ENCODE measurements around the gene PIK3R6. TPM values are rescaled to one million over a fixed set of nuclear protein-coding genes. Genes with fewer than 3 reads are reported as not detected.

PIK3R6 gene
- total RNA-seq, 1 experiment from 2014 or later: not detected

GRCh38 chr17:8862213-8863056, 5.0 kb downstream of the PIK3R6 start:
- no peaks in the 10 kb centered on the region for H3K4me1 ChIP-seq (ENCODE audit: insufficient read depth, low read length)
- H3K4me3 ChIP-seq (ENCODE audit: low read length): no peak overlapping the region
- intact Hi-C loops (cut with micrococcal nuclease): no loop called here
- H3K36me3 ChIP-seq (ENCODE audit: low read depth, low read length): no peaks in the 10 kb centered on the region
- no peaks in the 10 kb centered on the region for H3K9me2 ChIP-seq (replicated peaks; ENCODE audit: low read length)
- POLR2A ChIA-PET (ENCODE audit: unreplicated experiment): no interaction called here
- TF ChIP-seq CTCF (conservative IDR thresholded peaks at IDR 0.05; ENCODE audit: low read depth, low read length) (no peak), EZH2 (IDR thresholded peaks at IDR 0.05; ENCODE audit: low read length, unreplicated experiment) (no peak), EZH2phosphoT487 (IDR thresholded peaks at IDR 0.05; ENCODE audit: borderline replicate concordance, low read length) (no peak)
- no peaks in the 10 kb centered on the region for H3F3A ChIP-seq (ENCODE audit: low read length, unreplicated experiment)
- no peak overlapping the region for H3K27ac ChIP-seq (ENCODE audit: low read length)
- H4K20me1 ChIP-seq (ENCODE audit: low read length): no peaks in the 10 kb centered on the region
- no peaks in the 10 kb centered on the region for H3K79me2 ChIP-seq (ENCODE audit: low read length)
- ATAC-seq (no peak), DNase-seq (no peak)
- no peak overlapping the region for H3K9ac ChIP-seq (ENCODE audit: low read length)
- H3K4me2 ChIP-seq (ENCODE audit: low read length): no peak overlapping the region
- no peaks in the 10 kb centered on the region for H3K9me3 ChIP-seq (ENCODE audit: low read length)
- peaks cover 23% of the 10 kb centered on the region for H3K27me3 ChIP-seq (ENCODE audit: low read length)
- CTCF ChIA-PET: no interaction called here
- no peak overlapping the region for H2AFZ ChIP-seq (ENCODE audit: low read length)
- BruUV-seq (replicated peaks): no TSS peak

DNA sequence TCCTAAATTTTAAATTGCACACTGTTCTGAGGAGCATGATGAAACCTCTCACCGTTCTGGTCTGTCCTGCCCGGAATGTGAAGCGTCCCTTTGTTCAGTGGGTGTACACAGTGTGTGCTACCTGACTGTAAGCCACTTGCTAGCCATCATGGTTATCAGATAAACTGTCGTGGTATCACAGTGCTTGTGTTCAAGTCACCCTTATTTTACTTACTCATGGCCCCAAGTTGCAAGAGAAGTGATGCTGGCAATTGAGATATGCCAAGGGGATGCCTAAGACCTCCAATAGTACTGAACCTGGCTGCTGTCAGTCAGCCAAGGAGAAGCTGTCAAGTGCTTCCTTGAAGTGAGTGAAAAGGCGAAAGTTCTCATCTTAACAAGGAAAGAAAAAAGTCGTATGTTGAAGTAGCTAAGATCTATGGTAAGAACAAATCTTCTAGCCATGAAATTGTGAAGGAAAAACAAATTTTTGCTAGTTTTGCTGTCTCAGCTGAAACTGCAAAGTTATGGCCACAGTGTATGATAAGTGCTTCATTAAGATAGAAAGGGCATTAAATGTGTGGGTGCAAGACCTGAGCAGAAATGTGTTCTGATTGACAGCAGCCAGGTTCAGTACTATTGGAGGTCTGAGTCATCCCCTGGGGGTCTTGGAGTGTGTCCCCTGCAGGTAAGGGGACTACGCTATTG, 5.8 kb downstream of the PIK3R6 start:
- POLR2A ChIA-PET (ENCODE audit: unreplicated experiment): no interaction called here

More for the DNA sequence above, 5.8 kb downstream of the PIK3R6 start:
- BruUV-seq (replicated peaks): no TSS peak
- Histone ChIP-seq H3K27me3 (ENCODE audit: low read length) (peaks cover 15% of the 10 kb centered on the region), H3K4me2 (ENCODE audit: low read length) (no peak overlapping the region), H3K36me3 (ENCODE audit: low read depth, low read length) (no peaks in the 10 kb centered on the region), H3K9me2 (replicated peaks; ENCODE audit: low read length) (no peaks in the 10 kb centered on the region), H3K9me3 (ENCODE audit: low read length) (no peaks in the 10 kb centered on the region), H3F3A (ENCODE audit: low read length, unreplicated experiment) (no peaks in the 10 kb centered on the region), H3K9ac (ENCODE audit: low read length) (no peak overlapping the region), H3K79me2 (ENCODE audit: low read length) (no peaks in the 10 kb centered on the region), H3K4me1 (ENCODE audit: insufficient read depth, low read length) (no peaks in the 10 kb centered on the region), H2AFZ (ENCODE audit: low read length) (no peak overlapping the region), H3K4me3 (ENCODE audit: low read length) (no peak overlapping the region), H3K27ac (ENCODE audit: low read length) (no peak overlapping the region), H4K20me1 (ENCODE audit: low read length) (no peaks in the 10 kb centered on the region)
- TF ChIP-seq EZH2phosphoT487 (IDR thresholded peaks at IDR 0.05; ENCODE audit: borderline replicate concordance, low read length) (no peak), CTCF (conservative IDR thresholded peaks at IDR 0.05; ENCODE audit: low read depth, low read length) (no peak), EZH2 (IDR thresholded peaks at IDR 0.05; ENCODE audit: low read length, unreplicated experiment) (no peak)
- CTCF ChIA-PET: no interaction called here
- ATAC-seq: no peak
- no peak for DNase-seq
- intact Hi-C loops (cut with micrococcal nuclease): no loop called here

Data from PC-3 (cell line).